GM21390 (cell line): Measurements from ENCODE around the gene RUNX2.

Source experiments
- ATAC-seq: cut with Tn5 transposase; IDR thresholded peaks from one replicate; pipeline ENCODE4 v1.9.1; 2021; ENCODE audit not compliant: unreplicated experiment

RUNX2 gene

GRCh38 chr6:45637611-45638257, 309.6 kb downstream of the RUNX2 start:
- ATAC-seq = no peak

- no peak for ATAC-seq
Observed at GRCh38 chr6:45640081-45640491, 312.0 kb downstream of the RUNX2 start.

- no peak for ATAC-seq
Observed at GRCh38 chr6:45640811-45641210, 312.7 kb downstream of the RUNX2 start.

- ATAC-seq = no peak
Observed at GRCh38 chr6:45642331-45643125, 314.4 kb downstream of the RUNX2 start.

- ATAC-seq = no peak
Observed at GRCh38 chr6:45643126-45643525, 315.0 kb downstream of the RUNX2 start.

GRCh38 chr6:45644720-45645119, 316.6 kb downstream of the RUNX2 start:
- no peak for ATAC-seq

- no peak for ATAC-seq
Observed at GRCh38 chr6:45645302-45645701, 317.2 kb downstream of the RUNX2 start.

GRCh38 chr6:45647341-45648261, 319.5 kb downstream of the RUNX2 start:
- ATAC-seq = no peak

- ATAC-seq = no peak
Observed at GRCh38 chr6:45648262-45648620, 320.1 kb downstream of the RUNX2 start.

- ATAC-seq = no peak
Observed at GRCh38 chr6:45650524-45651135, 322.5 kb downstream of the RUNX2 start.

GRCh38 chr6:45651301-45651700, 323.2 kb downstream of the RUNX2 start:
- ATAC-seq = no peak

- ATAC-seq = no peak
Observed at GRCh38 chr6:45652416-45652815, 324.3 kb downstream of the RUNX2 start.

- no peak for ATAC-seq
Observed at GRCh38 chr6:45653117-45653883, 325.2 kb downstream of the RUNX2 start.

GRCh38 chr6:45654673-45655072, 326.5 kb downstream of the RUNX2 start:
- ATAC-seq = no peak

- no peak for ATAC-seq
Observed at GRCh38 chr6:45655745-45656476, 327.8 kb downstream of the RUNX2 start.

GRCh38 chr6:45657226-45657625, 329.1 kb downstream of the RUNX2 start:
- no peak for ATAC-seq

GRCh38 chr6:45658400-45658799, 330.3 kb downstream of the RUNX2 start:
- no peak for ATAC-seq

GRCh38 chr6:45658958-45659357, 330.8 kb downstream of the RUNX2 start:
- ATAC-seq = no peak

GRCh38 chr6:45661661-45662060, 333.5 kb downstream of the RUNX2 start:
- no peak for ATAC-seq
